NT2/D1 (cell line): Measurements from ENCODE around the gene ADAMTS19.

Experiments
- DNase-seq: peaks from one replicate; pipeline ENCODE4 v3.0.0-alpha.2; 2011; ENCODE audit warnings: low read depth, low spot score
- H3K27me3 ChIP-seq: 2 replicates; pipeline ENCODE4 v1.6.0; 2011; ENCODE audit warnings: mild to moderate bottlenecking; ENCODE audit not compliant: insufficient read length, insufficient read depth
- H3K36me3 ChIP-seq: 2 replicates; pipeline ENCODE4 v1.6.1; 2011; ENCODE audit warnings: mild to moderate bottlenecking, low read length, mixed read lengths; ENCODE audit not compliant: insufficient read depth, insufficient read length
- H3K4me1 ChIP-seq: 2 replicates; pipeline ENCODE4 v1.5.1; 2011; ENCODE audit not compliant: insufficient read depth, insufficient read length
- H3K4me3 ChIP-seq: 2 replicates; pipeline ENCODE4 v1.5.1; 2011; ENCODE audit warnings: low read depth; ENCODE audit not compliant: insufficient read length
- H3K9ac ChIP-seq: 2 replicates; pipeline ENCODE4 v1.6.0; 2011; ENCODE audit warnings: low read depth; ENCODE audit not compliant: insufficient read length
- H3K9me3 ChIP-seq: 2 replicates; pipeline ENCODE4 v1.5.1; 2011; ENCODE audit warnings: mild to moderate bottlenecking, low read length; ENCODE audit not compliant: insufficient read depth
- SUZ12 ChIP-seq: IDR thresholded peaks from 2 replicates; pipeline ENCODE4 v1.6.1; 2011; ENCODE audit not compliant: insufficient read length, insufficient read depth; ENCODE audit errors: extremely low read depth
- YY1 ChIP-seq: IDR thresholded peaks from 2 replicates; pipeline ENCODE4 v1.6.1; 2011; ENCODE audit not compliant: insufficient read length, insufficient read depth
- ZNF274 ChIP-seq: IDR thresholded peaks from 2 replicates; pipeline ENCODE4 v1.6.1; 2011; ENCODE audit warnings: mild to moderate bottlenecking, low read depth, low read length

The ADAMTS19 gene

GRCh38 chr5:129506950-129507349 is 46.9 kb downstream of the ADAMTS19 start:
- Histone ChIP-seq H3K4me1 (no peaks in the 10 kb centered on the region), H3K27me3 (no peaks in the 10 kb centered on the region), H3K9me3 (no peaks in the 10 kb centered on the region), H3K36me3 (no peaks in the 10 kb centered on the region), H3K9ac (no peak overlapping the region), H3K4me3 (no peak overlapping the region)
- no peak for DNase-seq
- TF ChIP-seq SUZ12, result no peak

- Histone ChIP-seq H3K4me1 (no peaks in the 10 kb centered on the region), H3K9ac (no peak overlapping the region), H3K9me3 (no peaks in the 10 kb centered on the region), H3K27me3 (no peaks in the 10 kb centered on the region), H3K4me3 (no peak overlapping the region), H3K36me3 (no peaks in the 10 kb centered on the region)
- TF ChIP-seq SUZ12 (no peak), ZNF274 (no peak), YY1 (no peak)
- DNase-seq, result no peak
These were observed 47.4 kb downstream of the ADAMTS19 start for GRCh38 chr5:129507527-129507926.

- Histone ChIP-seq H3K4me3 (no peak overlapping the region), H3K9me3 (no peaks in the 10 kb centered on the region), H3K36me3 (no peaks in the 10 kb centered on the region), H3K4me1 (no peaks in the 10 kb centered on the region), H3K27me3 (no peaks in the 10 kb centered on the region), H3K9ac (no peak overlapping the region)
- no peak for TF ChIP-seq YY1
- TF ChIP-seq ZNF274, result no peak
- no peak for DNase-seq
These were observed 48.5 kb downstream of the ADAMTS19 start for GRCh38 chr5:129508606-129509005.

GRCh38 chr5:129509363-129509975 is 49.4 kb downstream of the ADAMTS19 start:
- no peaks in the 10 kb centered on the region for H3K4me1 ChIP-seq
- no peaks in the 10 kb centered on the region for H3K27me3 ChIP-seq
- H3K9ac ChIP-seq, result no peak overlapping the region
- no peak for TF ChIP-seq SUZ12
- no peak for TF ChIP-seq YY1
- TF ChIP-seq ZNF274, result no peak
- no peaks in the 10 kb centered on the region for H3K36me3 ChIP-seq
- no peak for DNase-seq
- no peaks in the 10 kb centered on the region for H3K9me3 ChIP-seq
- no peak overlapping the region for H3K4me3 ChIP-seq

- TF ChIP-seq YY1 (no peak), ZNF274 (no peak), SUZ12 (no peak)
- H3K9me3 ChIP-seq, result no peaks in the 10 kb centered on the region
- no peaks in the 10 kb centered on the region for H3K4me1 ChIP-seq
- no peak overlapping the region for H3K4me3 ChIP-seq
- H3K36me3 ChIP-seq, result no peaks in the 10 kb centered on the region
- H3K9ac ChIP-seq, result no peak overlapping the region
- no peak for DNase-seq
- H3K27me3 ChIP-seq, result no peaks in the 10 kb centered on the region
These were observed 51.2 kb downstream of the ADAMTS19 start for GRCh38 chr5:129511291-129511690.

- DNase-seq, result no peak
- H3K36me3 ChIP-seq, result no peaks in the 10 kb centered on the region
- no peak overlapping the region for H3K9ac ChIP-seq
- no peaks in the 10 kb centered on the region for H3K9me3 ChIP-seq
- H3K4me1 ChIP-seq, result no peaks in the 10 kb centered on the region
- TF ChIP-seq SUZ12 (no peak), YY1 (no peak), ZNF274 (no peak)
- no peaks in the 10 kb centered on the region for H3K27me3 ChIP-seq
- no peak overlapping the region for H3K4me3 ChIP-seq
These were observed 81.0 kb downstream of the ADAMTS19 start for GRCh38 chr5:129541051-129541450.

GRCh38 chr5:129541648-129542251 is 81.7 kb downstream of the ADAMTS19 start:
- DNase-seq, result no peak
- H3K9me3 ChIP-seq, result no peaks in the 10 kb centered on the region
- no peaks in the 10 kb centered on the region for H3K4me1 ChIP-seq
- H3K27me3 ChIP-seq, result no peaks in the 10 kb centered on the region
- no peak overlapping the region for H3K9ac ChIP-seq
- H3K4me3 ChIP-seq, result no peak overlapping the region
- H3K36me3 ChIP-seq, result no peaks in the 10 kb centered on the region
- TF ChIP-seq ZNF274 (no peak), SUZ12 (no peak), YY1 (no peak)

- H3K9ac ChIP-seq, result no peak overlapping the region
- H3K27me3 ChIP-seq, result no peaks in the 10 kb centered on the region
- H3K4me3 ChIP-seq, result no peak overlapping the region
- H3K36me3 ChIP-seq, result no peaks in the 10 kb centered on the region
- no peak for DNase-seq
- no peaks in the 10 kb centered on the region for H3K9me3 ChIP-seq
- TF ChIP-seq YY1 (no peak), SUZ12 (no peak), ZNF274 (no peak)
- no peaks in the 10 kb centered on the region for H3K4me1 ChIP-seq
These were observed 87.0 kb downstream of the ADAMTS19 start for GRCh38 chr5:129547137-129547536.
